Bronchial epithelial cell (primary cell): Measurements from ENCODE around the gene PDGFRB. TPM values are rescaled to one million over a fixed set of nuclear protein-coding genes. Genes with fewer than 3 reads are reported as not detected.

Experiments used
- DNase-seq: peaks from one replicate; pipeline ENCODE4 v3.0.0-alpha.2; 2010; ENCODE audit warnings: low read depth
- FAIRE-seq: peaks from 2 replicates; lab custom pipeline; 2011; peaks lifted over from hg19 to GRCh38; lab: Jason Lieb, UNC
- H3K27me3 ChIP-seq: 2 replicates; pipeline ENCODE4 v1.5.1; 2011; ENCODE audit warnings: low read length; ENCODE audit not compliant: control insufficient read depth, insufficient read depth
- H3K36me3 ChIP-seq: 2 replicates; pipeline ENCODE4 v1.5.1; 2011; ENCODE audit warnings: low read length; ENCODE audit not compliant: control insufficient read depth, insufficient read depth
- H3K4me3 ChIP-seq: 2 replicates; pipeline ENCODE4 v1.5.1; 2011; ENCODE audit warnings: mild to moderate bottlenecking, low read depth, low read length, control low read depth
- total RNA-seq: library from RNA; depleted of rRNA; stranded (reverse); fragments of >200 nt; gene quantifications from 2 replicates; pipeline ENCODE4 v1.2.1, GENCODE V29; 2014
- TF ChIP-seq, protein P1 (sequence below): IDR thresholded peaks from 2 replicates; pipeline ENCODE4 v1.5.1; 2011; ENCODE audit warnings: mild to moderate bottlenecking, moderate library complexity, low read length, control low read depth, inconsistent platforms; ENCODE audit not compliant: insufficient read depth, severe bottlenecking

The PDGFRB gene
- total RNA-seq, 1 donor from 2014 or later = 1.6 TPM

DNA sequence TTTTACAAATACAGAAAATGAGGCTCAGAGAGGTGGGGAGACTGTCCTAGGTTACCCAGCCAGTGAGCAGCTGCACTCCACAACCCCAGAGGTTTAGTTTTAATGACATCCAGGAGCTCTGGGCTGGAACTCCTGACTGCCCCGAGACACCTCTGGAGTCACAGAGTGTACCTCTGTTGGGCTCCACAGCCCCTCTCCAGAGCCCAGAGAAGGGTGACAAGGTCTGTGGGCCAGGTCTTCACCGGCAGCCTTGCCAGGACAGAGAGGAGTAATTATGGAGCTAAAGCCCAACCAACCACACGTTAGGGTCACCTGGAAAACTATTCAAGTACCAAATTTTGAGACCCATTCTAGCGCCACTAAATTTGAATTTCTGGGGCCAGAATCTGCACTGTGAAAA, 22.1 kb upstream of the PDGFRB start:
- no peak for FAIRE-seq
- no peaks in the 10 kb centered on the region for H3K36me3 ChIP-seq

DNA sequence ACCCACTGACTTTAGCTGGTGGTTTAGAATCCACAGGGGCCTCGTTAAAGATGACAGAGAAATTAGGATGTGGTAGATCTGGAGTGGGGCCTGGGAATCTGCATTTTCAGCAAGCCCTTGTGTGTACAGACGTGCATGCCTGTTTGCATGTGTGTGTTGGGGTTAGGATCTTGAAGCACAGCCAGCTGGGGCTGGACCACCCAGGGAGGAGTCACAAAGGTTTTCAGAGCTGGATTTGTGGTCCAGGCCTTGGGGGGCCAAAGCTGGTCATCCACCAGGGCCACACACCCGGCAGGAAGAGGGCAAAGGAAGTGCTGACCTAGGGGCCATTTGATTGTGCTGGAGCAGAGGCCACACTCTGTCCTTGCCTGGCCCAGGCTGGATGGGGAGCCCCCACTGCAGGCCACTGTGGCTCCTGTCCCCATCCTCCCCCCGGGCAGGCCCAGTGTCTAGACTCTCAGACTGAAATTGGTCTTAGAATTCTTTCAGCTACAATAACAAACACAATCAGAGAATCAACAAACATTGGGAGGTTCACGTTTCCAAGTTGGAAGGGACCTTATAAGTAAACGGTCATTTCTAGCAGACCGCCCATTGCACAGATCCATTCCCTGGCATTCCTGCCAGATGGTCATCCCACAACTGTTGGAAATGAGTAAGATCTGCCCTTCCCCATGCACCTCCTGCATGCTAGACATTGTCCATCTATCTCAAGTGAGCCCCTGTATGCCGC, 21.3 kb upstream of the PDGFRB start:
- no peaks in the 10 kb centered on the region for H3K27me3 ChIP-seq
- TF ChIP-seq, protein P1, sequence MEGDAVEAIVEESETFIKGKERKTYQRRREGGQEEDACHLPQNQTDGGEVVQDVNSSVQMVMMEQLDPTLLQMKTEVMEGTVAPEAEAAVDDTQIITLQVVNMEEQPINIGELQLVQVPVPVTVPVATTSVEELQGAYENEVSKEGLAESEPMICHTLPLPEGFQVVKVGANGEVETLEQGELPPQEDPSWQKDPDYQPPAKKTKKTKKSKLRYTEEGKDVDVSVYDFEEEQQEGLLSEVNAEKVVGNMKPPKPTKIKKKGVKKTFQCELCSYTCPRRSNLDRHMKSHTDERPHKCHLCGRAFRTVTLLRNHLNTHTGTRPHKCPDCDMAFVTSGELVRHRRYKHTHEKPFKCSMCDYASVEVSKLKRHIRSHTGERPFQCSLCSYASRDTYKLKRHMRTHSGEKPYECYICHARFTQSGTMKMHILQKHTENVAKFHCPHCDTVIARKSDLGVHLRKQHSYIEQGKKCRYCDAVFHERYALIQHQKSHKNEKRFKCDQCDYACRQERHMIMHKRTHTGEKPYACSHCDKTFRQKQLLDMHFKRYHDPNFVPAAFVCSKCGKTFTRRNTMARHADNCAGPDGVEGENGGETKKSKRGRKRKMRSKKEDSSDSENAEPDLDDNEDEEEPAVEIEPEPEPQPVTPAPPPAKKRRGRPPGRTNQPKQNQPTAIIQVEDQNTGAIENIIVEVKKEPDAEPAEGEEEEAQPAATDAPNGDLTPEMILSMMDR = no peak
- H3K4me3 ChIP-seq = no peak overlapping the region
- FAIRE-seq (no peak), DNase-seq (no peak)
- H3K36me3 ChIP-seq = no peaks in the 10 kb centered on the region

More for the DNA sequence above, 22.1 kb upstream of the PDGFRB start:
- Histone ChIP-seq H3K27me3 (no peaks in the 10 kb centered on the region), H3K4me3 (no peak overlapping the region)
- DNase-seq = no peak
- TF ChIP-seq, protein P1 = no peak

DNA sequence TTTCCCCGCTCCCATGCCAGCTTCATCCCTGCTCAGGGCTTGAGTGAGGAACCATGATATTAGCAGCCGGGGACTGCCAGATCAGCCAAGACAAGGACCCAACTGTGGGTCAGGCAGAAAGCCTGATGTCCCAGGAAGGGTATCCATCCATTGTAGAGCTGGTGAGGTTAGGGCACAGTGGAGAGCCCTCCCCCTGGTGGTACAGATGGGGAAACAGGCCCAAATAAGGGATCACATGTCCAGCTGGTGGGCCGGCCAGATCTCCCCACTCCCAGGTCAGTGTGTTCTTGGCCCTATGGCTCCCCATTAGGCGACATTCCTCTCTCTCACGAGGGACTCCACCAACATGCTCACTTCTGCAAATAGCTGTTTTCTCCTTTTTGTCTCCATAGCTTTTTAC, 19.9 kb upstream of the PDGFRB start:
- no peaks in the 10 kb centered on the region for H3K27me3 ChIP-seq
- DNase-seq = no peak
- H3K4me3 ChIP-seq = no peak overlapping the region
- TF ChIP-seq, protein P1 = peak; percentile 59
- H3K36me3 ChIP-seq = no peaks in the 10 kb centered on the region
- no peak for FAIRE-seq

DNA sequence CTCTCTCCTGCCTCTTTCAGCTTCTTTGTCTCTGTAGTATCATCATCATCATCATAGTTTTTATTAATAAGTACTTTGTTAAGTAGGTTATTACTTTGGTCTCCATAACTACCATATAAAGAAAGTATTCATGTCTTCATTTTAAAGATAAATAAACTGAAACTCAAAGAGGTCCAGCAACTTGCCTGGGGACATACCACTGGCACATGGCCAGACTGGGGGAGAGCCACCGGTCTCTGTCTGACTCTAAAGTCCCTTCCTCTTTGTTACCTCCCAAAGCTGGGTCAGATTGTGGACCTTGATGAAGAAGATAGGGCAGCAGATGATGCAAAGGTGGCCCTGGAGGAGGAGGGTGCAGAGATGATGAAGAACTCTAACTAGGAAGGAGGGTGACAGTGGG, 19.4 kb upstream of the PDGFRB start:
- no peak overlapping the region for H3K4me3 ChIP-seq
- H3K27me3 ChIP-seq = peaks cover under 1% of the 10 kb centered on the region
- DNase-seq (no peak), FAIRE-seq (no peak)
- no peaks in the 10 kb centered on the region for H3K36me3 ChIP-seq
- TF ChIP-seq, protein P1 = no peak

DNA sequence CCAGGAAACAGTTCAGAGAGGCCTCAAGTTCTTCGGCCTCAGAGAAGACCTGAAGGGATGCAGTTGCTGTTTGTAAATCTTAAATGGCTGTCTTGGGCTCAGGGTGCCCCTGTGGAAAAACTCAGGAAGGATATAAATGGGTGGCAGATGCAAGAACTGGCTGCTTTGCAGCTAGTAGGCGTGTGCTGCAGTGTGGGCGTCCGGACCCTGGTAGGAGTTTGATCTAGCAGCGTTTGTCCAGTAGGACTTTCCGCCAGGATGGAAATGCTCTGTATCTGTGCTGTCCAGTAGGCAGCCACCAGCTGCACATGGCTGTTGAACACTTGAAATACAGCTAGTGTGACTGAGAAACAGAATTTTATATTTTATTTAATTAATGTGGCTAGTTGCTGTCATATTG, 18.6 kb upstream of the PDGFRB start:
- FAIRE-seq (no peak), DNase-seq (no peak)
- TF ChIP-seq, protein P1 = no peak
- no peak overlapping the region for H3K4me3 ChIP-seq
- H3K27me3 ChIP-seq = peaks cover 7% of the 10 kb centered on the region
- no peaks in the 10 kb centered on the region for H3K36me3 ChIP-seq

DNA sequence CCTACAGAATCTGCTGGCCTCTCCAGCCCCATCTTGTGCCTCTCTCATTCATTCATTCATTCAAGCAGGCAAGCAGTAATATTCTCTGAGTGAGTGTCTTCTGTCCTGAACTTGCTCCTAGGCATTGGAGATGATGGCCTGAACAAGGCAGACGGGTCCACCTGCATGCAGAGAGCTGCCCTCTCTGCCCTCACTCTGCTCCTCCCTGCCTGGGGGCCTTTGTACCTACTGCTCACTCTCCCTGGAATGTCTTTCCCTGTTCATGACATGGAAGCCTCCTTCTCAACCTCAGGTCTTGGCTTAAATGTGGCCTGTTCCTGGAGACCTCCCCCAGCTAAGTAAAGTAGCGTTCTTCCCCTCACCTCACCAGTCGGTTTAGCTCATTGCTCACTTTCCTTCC, 17.5 kb upstream of the PDGFRB start:
- DNase-seq = no peak
- Histone ChIP-seq H3K4me3 (no peak overlapping the region), H3K27me3 (peaks cover 11% of the 10 kb centered on the region), H3K36me3 (no peaks in the 10 kb centered on the region)
- FAIRE-seq = peak; percentile 55
- TF ChIP-seq, protein P1 = no peak
